COLO829 (cell line): ENCODE data around the gene CD300LG.
"Not testable (repeated sequence)": the region's sequence is repeated elsewhere in the genome, so short reads cannot be mapped to it uniquely, and the experiment has no call there.

Source experiments
- DNase-seq: peaks from one replicate; pipeline ENCODE4 v3.0.0; 2012; ENCODE audit warnings: low spot score

The CD300LG gene, protein sequence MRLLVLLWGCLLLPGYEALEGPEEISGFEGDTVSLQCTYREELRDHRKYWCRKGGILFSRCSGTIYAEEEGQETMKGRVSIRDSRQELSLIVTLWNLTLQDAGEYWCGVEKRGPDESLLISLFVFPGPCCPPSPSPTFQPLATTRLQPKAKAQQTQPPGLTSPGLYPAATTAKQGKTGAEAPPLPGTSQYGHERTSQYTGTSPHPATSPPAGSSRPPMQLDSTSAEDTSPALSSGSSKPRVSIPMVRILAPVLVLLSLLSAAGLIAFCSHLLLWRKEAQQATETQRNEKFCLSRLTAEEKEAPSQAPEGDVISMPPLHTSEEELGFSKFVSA

DNA sequence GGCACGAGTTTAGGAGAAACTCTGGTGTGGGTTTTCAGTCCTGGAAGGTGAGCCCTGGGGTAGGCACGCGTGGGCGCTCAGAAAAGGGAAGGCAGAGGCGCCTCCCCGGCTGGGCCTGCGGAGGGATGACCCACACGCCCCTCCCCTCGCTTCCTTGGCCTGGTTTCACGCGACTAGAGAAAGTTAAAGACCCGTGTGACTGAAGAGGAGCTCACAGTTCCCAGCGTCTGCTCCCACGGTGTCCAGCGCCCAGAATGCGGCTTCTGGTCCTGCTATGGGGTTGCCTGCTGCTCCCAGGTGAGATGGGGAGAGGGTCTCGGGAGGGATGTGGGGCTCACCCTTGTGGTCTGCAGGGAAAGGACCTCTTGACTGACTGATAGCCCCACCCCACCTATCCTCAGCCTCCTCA, at the start of gene CD300LG:
CD300LG (plus strand) TSS at position 214 of the 409 bp plus-strand sequence; CDS start at position 255, 41 bp downstream.
- DNase-seq: no peak

DNA sequence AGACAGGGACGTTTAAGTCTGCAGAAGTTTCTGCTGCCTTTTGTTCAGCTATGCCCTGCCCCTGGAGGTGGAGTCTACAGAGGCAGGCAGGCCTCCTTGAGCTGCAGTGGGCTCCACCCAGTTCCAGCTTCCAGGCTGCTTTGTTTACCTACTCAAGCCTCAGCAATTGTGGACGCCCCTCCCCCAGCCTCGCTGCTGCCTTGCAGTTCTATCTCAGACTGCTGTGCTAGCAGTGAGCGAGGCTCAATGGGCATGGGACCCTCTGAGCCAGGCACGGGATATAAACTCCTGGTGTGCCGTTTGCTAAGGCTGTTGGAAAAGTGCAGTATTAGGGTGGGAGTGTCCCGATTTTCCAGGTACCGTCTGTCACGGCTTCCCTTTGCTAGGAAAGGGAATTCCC, 49.0 kb upstream of the CD300LG start:
- DNase-seq: not testable (repeated sequence)

DNA sequence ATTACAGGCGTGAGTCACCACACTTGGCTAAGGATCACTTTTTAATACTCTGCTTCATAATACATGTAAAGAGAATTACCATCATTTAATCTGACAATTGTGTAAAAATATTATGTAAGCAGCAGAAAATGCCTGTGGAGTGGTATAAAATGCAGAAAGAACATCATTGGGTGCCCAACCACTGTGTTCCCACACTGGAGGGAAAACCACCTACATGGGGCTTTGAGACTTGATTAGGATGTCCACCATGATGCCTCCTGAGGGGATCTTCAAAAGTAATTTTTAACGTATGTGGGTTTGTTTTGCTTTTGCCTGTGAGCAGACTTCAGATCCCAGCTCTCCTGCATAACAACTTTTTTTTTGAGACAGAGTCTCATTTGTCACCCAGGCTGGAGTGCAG, 47.9 kb upstream of the CD300LG start:
- no peak for DNase-seq

DNA sequence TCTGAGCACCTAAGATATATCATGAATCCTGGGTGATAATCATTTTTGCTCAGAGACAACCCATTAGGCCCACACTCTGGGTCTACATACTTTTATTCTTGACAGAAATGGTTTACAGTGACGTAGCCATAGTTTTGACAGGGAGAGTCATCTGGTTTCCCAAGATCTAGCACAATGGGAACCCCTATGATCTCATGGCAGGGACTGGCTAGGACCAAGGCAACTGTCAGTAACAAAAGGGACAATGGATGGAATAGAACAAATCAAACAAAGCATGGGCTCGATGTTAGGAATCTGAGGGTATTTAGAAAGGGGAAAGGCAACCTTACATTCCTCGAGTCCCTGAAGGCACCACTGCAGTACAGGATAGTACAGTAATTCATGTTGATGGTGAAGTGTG, 46.2 kb upstream of the CD300LG start:
- no peak for DNase-seq

DNA sequence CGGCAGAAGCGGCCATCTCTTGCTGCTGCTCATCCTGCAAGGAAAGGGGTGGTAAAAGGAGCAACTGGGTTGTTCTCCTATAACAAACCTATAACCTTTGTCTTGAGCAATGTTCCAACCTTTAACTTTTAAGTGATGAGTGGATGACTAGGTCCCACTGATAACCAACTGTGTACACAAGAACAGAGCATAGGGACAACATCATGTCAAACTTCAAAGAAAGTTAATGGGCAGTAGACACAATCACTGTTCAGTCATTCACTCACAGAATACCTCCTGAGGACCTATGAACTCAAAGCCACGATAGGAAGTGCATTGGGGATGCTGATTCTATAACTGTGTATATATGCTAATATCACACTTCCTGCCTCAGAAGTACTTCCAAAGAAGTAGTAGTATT, 45.1 kb upstream of the CD300LG start:
- no peak for DNase-seq

DNA sequence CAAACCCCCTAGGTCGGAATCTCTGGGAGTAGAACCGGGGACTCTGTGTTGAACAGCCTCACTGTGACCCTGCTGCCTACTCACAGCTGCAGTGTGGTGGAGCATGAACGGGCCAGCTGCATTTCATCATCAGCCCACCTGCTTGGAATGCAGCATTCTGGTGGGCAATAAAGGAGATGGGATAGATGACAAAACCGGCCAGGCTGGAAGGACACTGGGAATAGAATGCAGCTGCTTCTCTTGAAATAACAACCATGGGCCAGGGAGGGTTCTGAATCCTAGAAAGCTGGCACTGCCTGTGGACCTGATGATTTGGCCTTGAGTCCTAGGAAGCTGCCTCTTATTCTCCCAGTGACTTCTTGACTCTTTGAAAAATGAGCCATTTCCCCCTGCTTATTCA, 43.2 kb upstream of the CD300LG start:
- DNase-seq: no peak

DNA sequence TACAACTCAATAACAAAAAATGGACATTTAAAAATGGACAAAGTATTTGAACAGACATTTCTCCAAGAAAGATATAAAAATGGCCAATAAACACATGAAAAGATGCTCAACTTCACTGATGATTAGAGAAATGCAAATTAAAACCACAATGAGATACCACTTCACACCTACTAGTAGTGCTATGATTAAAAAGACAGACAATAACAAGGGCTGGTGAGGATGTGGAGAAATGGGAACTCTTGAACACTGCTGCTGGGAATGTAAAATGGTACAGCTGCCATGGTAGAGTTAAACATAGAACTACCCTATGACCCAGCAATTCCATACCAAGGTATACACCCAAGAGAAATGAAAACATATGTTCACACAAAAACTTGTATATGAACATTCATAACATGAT, 41.9 kb upstream of the CD300LG start:
- no peak for DNase-seq

DNA sequence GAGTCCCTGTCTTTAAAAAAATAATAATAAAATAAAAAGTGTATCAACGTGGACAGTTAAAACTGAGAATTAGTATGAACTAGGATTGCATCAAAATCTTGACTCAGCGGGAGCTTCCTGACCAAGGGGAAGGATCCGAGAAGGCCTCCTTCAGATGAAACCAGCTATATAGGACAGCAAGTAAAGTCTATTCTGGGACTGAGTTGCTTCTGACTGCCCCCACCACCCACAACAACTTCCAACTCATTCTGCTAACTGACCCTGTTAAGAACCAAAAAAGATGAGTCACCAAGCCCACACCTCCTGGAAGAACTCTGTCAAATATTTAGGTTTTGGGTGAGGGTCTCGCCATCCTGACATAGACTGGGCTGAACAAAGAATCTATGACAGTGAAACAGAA, 38.9 kb upstream of the CD300LG start:
- no peak for DNase-seq

DNA sequence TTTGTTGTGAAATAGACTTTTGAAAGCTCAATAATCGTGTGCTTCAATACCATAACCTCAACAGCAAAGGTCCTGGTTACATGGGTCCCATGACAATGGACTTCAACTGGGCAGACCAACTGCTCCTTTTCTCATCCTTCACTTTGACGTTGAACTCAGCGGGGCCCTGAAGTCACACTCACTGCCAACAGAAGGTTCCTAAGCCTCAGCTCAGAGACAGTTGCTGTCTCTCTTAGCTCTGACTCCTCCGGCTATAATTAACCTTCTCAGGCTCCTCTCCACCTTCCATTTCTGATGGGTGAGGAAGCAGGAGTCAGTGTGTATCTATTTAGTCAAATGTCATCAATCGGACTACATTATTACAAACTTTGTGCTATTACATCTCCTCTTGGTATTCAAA, 37.9 kb upstream of the CD300LG start:
- DNase-seq: no peak

DNA sequence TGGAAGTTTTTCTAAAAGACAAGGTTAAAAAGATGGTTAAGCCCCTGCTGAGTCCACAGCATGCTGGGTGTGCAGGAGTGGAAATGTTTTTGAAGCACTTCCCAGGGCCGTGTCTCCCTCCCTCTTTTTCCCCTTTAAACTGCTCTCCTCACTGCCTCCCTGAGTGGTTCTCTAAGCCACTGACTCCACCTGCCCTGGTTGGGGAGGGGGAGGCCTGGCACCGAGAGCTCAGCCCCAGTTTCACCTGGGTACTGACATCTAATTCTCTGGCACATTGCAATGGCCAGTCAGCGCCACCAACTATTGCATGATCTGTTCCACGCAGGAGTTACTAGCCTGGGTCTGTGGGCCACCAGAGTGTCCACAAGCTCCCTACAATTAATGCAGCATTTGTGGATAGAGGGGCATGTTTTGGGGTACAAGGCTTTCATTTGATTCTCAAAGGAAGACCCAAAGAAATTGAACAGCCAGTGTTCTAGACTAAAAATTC, 36.7 kb upstream of the CD300LG start:
- no peak for DNase-seq

DNA sequence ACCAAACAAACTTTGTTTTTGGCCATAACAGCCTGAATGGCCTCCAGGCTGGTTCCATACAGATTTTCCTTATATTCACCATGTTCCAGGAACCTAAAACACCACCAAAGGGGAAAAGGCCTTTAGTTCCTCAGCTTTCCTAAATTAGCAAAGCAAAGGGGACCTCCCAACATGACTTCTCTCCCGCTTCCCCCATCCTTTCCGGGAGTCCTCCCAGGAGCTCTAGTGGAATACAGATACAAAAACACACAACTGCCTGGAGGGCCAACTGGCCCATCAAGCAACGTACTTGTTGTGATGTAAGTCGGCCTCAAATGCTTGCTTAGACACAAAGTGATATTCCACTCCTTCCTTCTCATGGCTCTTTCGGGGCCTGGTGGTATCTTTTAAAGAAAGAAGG, 36.2 kb upstream of the CD300LG start:
- DNase-seq: no peak

DNA sequence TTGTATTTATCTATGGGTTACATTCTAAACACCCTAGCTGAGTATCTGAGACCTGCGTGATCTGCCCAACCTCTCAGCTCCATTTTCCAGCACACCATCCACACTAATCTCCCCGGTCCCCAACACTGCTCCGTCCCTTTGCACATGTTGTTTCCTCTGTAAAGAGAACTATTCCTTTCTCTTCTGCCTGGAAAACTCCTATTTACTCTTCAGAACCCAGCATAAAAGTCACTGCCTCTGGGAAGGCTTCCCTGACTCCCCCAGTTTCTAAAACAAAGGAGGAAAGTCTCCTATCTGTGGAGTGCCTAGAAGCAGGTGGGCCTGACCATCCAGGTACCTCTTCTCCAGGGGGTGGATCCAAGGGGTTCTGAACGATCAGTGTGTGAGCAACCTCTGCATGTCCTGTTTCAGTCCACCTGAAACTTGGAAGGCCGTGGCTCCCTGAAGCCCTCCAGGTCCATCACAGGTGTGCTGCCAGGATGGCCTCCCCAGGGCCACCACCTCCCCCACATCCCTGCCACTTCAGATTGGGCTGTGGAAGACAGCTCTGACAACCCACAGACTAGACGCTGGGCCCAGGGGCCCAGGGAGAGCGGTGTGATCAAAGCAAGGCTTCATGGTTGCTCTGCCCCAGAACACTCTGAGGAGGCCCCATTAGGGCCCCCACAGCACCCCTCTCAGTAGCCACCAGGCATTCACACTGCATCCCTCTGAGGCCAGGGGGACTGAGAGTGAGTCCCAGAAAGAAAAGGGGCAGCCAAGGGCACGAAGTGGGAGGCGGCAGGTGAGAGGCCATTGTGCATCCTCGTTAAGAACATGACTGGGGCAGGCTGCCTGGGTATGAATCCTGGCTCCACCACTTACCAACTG, 34.3 kb upstream of the CD300LG start:
- DNase-seq: no peak

DNA sequence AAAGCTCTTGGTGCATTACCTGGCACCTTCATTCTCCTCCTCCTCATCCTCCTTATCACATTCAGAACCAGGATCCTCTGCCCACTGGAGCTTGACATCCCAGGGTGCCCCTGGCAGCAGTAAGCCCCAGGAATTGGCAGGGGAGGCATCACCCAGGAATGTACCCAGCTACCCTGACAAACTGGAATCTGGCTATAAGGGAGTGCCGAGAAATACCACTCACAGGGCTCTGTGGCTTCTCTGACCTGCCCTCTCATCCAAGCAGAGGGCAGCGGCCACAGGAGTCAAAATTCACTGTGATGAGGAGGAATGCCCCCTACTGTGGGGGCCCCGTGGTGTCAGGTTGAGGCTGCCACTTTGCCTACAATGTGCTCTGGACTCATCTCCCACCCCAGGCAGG, 33.6 kb upstream of the CD300LG start:
- DNase-seq: no peak

DNA sequence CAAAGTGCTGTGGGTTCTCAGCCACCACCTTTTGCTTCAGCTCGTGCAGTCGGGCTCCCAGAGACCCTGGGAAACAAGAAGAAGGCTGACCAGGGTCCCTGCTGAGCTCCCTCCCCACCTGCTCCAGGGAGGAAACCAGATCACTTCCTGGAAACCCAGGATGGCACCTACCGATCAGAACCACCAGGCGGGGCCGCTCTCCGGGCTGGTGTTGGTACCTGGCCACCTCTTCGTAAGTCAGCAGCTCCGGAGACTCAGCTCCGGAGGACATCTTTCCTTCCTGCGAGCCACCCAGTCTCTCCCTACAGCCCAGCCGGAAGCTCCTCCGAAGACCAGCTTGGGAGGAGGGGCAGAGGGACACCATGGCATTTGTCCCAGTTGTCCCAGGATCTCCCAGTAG, 33.0 kb upstream of the CD300LG start:
- no peak for DNase-seq

DNA sequence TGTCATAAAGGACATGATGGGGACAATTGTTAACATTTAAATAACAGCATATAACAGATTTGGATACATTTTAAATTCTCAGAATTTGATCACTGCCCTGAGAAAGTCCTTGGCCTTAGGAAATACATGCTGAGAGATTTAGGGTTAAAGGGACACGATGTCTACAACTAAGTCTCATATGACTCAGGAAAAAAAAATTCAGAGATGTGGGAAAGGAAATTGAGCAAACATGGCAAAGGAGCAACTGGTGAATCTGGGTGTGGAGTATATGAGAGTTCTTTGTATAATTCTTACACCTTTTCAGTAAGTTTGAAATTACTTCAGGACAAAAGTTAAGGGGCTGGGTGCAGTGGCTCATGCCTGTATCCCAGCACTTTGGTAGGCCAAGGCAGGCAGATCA, 32.3 kb upstream of the CD300LG start:
- DNase-seq: no peak

DNA sequence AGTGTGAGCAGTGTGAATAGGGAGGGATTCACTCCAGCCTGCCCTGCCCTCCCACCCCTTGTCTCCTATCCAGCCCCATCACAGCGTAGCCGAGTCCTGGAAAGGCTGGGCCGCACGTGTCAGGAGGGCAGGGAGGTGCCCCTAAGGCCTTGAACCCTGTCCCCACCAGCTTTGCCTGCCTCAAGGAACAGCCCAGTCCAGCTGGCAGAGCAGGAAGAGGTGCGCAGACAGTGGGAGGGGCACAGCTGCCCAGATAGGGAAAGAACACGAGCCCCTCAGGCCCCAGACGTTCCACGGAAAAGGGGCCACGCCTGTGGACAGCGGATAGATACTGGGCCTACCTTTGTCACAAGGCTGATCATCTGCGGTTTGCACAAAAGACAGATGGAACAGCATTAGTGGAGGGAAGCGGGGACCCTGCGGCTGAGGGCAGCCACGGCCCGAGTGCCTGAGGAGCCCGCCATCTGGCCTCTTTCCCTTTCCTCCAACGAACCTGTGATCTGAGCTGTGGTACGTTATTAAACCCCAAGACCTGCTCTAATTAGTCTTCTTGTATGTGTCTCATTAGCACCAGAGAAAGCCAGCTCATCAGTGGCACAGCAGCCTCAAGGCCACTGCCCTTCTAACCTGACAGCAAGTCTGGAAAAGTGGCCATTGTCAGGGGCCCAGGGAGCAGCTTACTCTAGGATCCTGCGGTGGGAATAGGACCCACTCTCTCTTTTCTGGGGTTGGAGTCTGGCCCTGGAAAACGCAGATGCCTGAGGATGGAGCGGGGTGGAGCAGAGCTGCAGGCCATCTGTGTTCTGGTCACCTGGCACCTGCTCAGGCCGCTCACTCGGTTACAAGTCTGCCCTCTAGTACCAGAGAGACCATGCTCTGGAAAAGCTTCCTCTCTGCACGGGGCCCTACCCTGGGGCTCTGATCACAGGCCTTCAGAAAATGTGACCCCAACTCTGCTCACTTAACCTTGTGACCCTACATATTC, 30.3 kb upstream of the CD300LG start:
- no peak for DNase-seq

DNA sequence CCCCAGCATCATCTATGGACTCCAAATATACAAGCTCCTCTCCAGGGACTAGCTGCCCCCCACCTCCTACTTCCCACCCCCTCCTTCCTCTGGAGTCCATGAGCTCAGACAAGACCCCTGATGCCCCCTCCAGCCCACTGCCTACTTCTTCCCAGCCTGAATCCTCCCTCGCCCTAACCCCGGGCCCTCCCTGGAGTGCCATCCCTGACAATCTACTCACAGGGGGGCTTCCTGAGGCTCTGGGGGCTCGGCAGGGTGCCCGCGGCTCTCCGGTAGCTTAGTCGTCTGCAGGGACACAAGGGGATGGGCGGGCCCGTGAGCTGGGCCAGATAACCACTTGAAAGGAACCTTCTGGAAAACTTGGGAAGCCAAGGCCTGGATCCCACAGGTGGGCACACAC, 29.1 kb upstream of the CD300LG start:
- no peak for DNase-seq

DNA sequence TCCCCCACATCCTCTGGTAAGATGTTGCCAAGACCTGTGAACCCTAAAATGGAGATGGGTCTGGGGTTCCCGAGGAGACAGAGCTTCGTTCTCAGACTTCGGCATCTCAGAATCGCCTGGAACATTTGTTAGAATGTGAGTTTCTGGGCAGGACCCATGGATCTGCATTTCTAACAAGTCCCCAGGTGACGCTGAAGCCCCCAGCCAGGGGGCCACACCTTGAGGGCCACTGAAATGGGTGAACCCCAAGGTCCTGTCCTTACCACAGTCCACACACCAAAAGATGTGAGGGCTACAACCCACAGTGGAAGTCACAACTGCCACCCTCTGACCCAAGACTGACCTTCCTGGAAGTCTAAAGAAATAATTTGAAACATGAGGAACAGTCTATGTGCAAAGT, 28.0 kb upstream of the CD300LG start:
- no peak for DNase-seq

DNA sequence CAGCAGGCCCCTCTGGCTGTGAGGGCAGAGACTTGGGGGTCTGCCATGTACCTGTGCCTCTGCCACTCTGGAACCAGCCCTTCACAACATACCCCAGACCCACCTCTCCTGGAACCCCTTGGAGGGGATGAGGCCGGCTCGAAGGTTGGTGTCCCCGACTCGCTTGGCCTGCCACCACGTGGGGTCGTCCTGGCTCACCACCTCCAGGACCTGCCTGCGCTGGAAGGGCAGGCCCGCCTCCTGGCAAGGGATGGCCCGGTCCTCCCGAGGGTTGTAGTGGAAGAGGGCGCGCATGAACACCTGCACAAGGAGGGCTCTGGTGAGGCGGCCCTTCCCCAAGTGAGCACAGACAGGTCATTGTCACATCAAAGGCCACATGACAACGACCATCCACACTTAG, 26.2 kb upstream of the CD300LG start:
- no peak for DNase-seq

DNA sequence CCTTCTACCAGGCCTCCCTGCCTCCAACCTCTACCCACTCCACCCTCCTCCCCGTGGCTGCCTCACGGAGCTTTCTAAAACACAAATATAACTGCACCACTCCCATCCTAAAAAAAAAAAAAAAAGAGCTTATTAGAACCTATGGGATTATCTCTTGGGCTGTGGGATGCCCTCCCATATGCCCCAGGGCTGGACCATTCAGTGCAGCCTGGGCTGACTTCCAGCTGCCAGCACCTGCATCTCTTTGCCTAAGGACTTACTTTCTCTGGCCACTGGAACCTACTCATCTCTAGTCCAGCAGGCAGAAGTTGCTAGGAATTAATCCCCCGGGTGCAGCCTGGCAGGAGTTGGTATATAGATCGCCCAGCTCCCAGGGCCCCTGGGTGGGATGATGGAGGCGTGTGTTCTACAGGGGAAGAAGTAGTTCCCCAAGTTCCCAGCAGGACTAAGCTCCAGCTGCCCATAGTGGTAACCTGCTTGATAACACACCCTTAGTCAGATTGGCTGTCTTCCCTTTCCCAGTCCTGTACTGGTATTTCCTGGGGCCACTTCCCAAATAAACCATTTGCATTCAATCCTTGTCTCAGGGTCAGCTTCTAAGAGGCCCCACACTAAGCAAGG, 24.3 kb upstream of the CD300LG start:
- DNase-seq: no peak

DNA sequence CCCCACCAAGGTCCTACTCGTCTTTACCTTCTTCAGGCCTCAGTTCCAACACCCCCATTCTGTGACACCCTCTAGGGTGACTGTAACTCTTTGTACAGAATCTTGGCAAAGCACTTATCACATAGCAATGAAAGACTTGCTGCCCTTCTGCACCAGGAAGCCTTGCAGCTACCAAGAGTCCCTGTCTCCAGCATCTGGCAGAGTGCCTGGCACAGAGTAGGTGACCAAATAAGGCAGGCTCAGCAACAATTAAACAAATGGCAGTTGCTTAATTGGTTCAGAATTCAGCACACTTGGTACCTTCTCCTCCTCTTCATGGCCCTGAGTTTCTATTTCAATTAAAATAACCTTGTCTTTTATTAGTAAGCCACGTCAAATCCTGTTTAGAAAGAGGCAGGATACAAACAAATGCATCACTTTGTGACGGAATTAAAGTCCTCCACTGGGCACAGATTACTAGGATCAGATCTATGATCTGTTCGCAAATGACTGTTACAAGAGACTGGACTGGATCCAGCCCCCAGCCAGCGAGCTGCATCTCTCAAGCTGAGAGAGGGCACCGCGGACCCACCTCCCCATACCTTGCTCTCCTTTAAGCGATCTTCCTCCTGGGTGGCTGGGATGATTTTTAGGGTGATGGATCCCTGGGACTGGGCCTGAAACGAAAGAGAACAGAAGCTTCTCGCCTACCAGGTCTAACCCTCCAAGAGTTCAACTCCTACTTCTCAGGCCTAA, 23.5 kb upstream of the CD300LG start:
- no peak for DNase-seq
